ENCODE data around the gene C1QTNF8.
A peak's percentile ranks its signal among the peaks of the same experiment; 100 is the strongest.

Gene C1QTNF8

DNA sequence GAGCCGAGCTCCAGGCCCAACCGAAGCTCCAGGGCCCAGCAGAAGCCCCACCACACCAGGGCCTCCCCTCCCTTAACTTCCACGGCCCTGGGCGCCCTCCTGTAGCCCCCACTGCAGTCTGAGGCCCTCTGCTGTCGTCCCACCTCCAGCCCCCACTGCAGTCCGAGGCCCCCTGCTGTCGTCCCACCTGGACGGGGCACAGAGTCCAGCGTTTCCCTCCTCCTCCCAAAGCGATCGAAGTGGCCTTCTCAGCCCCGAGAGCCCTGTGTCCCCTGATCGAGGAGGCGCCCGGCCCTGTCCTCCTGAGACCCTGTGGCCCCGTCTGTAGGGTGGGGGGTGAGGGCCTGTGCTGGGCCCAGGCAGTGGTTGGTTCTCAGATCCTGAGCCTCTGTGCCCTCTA lies 31.1 kb upstream of the C1QTNF8 start:
- no peak for DNase-seq

DNA sequence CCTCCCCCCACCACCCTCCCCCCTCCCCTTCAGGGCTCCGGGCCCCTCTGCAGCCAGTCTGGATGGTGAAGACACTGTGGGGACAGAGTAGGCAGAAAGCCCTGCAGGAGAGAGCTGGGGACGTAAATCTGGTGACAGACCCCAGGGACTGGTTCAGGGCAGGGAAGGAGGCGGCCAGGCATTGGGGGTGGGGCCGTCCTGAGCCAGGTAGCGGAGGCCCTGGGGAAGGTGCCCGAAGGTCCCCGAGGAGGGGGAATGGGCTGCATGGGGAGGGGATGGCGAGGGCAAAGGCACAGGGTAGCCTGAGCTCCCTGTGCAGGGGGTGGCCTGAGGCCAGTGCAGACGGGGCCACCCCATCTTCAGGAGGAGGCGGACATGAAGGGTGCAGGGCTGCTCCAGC lies 30.5 kb upstream of the C1QTNF8 start:
- no peak for DNase-seq

DNA sequence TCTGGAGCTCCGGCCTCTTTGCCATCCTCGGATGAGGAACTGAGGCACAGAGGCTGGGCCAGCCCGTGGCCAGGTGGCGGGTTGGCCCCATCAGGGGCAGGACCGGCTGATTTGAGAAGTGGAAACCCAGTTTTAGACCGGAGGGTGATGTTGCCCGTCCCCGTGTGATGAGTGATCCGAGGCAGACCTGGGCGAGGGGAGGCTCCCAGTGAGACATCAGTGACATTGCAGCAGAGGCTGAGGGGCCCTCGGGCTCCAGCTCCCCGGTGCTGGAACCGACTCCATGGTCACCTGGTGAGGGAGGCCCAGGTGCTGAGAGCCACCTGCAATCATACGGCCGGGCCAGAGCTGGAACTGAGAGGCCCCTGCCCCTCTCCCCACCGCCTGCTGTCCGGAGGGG lies 30.0 kb upstream of the C1QTNF8 start:
- no peak for DNase-seq

DNA sequence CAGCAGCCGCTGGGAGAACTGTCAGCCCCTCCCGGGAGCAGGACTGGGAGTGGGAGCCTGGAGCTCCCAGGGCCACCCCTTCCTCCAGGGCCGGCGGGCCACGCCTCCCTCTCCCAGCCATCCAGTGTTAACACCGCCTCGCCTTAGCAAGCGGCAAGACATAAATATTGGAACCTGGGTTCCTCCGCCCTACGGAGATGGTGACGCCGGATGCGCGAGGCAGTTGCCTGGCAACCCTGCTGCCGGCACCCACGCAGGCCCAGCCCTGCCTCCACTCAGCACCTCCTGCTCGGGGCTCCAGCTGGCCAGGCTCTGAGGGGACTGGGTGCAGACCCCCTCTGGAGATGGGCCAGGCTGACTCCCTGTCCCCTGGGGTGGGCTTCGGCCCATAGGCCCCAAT lies 29.4 kb upstream of the C1QTNF8 start:
- no peak for DNase-seq

DNA sequence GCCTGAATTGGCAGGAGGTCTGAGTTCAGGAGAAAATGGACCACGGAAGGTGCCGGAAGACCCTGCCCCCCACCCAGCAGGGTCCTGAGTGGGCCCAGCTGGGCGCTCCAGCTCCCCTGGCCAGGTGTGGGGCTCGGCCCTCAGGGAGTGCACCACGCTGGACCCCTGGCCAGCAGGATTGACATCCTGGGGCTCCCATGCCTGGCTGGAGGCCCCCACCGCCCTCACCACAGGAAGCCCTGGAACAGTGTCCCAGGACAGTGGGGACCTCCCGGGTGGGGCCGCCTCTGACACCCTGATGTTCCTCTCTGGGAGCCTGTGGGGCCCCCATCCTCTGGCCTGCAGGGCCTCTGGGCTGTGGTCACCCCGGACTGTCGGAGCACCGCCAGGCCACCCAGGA lies 28.8 kb upstream of the C1QTNF8 start:
- DNase-seq, result no peak

DNA sequence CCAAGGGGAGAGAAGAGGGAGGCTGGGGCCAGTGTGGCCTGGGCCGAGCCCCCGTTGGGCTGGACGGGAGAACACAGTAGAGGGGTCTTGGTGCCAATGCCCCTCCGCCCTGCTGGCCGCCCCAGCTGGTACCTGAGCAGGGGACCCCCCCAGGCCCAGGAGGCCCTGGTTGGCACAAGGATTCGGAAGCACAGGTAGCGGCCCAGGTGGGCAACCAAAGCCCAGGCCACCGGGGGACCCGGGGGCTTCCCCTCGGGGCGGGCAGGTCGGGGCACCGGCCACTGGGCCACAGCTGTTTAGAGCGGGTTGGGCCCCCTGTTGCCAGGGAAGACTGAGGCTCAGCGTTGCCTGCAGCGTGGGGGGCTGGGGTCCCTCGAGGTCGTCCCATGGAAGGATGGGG lies 28.2 kb upstream of the C1QTNF8 start:
- no peak for DNase-seq

DNA sequence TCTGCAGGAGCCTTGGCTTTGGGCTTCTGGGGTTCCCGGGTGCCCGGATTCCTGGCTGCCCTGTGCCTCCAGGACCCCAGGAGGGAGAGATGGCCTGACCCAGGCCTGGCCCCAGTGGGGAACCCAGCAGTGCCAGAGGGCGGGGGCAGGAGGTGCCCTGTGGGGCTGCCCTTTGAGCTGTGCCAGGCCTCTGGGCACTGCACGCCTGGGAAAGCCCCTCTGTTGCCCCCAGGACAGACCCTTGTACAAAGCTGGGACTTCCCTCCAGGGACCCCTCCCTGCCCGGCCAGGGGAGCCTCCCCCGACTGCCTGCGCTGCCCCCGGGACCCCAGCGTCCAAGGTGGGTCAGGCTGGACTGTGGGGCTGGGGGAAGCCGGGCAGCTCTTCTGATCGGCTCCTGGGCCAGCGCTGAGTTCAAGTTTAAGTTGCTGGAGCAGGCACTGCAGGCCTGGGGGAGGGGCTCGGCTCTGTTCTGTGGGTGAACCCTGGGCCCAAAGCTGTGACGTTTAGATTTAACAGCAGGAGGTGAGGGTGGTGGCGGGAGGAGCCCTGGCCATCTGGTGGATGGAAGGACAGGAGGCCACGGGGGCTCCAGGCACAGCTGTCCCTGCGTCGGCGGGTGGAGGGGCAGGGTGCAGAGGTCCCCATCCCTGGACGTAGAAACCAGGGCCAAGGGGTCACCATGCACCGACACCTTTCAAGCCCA lies 27.6 kb upstream of the C1QTNF8 start:
- DNase-seq, result no peak

DNA sequence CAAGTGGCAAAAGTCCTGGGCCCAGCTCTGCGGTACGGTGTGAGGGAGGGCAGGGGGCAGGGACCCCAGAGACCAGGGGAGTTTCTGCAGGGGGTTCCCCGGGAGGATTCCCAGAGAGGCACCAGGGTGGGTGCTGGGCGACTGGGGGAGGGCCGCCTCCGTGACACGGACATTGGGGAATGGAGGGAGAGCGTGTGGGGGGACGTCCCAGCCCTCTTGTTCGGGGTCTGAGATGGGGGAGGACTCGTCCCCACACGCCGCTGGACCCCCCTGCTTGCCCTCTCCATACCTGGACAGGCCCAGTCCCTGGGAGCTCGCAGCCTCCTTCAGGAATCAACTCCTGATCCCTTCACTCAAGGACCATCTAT lies 26.3 kb upstream of the C1QTNF8 start:
- DNase-seq, result no peak

DNA sequence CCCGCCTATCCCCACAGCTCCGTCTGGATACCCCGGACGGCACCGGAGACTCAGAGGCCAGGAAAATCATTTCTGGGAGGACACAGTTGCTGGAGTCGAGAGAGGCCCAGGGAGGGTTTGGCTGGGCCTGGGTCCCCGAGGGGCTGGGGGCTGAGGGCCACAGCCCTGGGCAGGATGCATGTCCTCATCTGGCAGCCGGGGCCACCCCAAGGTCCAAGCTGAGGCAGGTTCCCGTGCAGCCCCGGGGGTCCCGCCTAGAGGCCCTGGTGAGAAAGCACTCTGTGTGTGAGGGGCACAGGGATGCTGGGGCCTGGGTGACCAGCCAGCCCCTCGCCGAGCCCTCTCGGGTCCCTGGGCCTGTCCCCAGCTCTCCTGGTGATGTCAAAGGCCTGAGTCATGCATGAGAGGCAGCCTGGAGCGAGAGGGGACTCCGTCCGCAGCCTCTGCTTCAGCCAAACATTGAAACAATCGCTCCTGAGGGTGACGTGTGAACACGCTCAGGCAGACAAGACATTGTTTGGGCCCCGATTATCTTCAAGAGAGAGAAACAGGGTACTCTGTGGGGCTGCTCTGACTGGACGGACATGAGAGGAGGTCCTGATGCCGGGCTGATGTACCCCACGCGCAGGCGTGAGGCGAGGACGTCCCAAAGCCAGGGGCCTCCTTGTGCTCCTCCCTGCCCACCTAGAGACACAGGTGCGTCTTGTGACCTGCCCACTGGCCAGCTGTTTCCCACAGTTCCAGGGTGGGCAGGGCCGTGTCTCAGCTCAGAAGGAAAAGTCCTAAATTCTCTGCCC lies 25.8 kb upstream of the C1QTNF8 start:
- DNase-seq, result no peak

DNA sequence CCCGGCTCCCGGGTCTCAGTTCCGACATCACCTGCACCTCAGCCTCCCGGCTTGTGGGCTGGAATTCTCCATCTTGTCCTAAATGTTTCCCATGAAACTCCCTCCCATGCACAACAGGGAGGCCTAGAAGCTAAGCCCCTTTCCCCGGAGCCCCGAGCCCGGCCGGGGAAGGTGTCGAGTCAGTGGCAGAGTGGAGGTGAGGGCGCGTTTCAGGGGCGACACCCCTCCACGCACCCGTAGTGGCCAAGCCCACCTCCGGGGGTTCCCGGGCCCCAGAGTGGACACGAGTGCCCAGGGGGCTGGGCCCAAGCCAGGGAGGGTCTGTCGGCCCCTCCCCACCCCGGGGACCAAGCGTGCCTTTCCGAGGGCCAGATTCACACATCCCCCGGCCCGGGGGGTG lies 25.0 kb upstream of the C1QTNF8 start:
- no peak for DNase-seq

DNA sequence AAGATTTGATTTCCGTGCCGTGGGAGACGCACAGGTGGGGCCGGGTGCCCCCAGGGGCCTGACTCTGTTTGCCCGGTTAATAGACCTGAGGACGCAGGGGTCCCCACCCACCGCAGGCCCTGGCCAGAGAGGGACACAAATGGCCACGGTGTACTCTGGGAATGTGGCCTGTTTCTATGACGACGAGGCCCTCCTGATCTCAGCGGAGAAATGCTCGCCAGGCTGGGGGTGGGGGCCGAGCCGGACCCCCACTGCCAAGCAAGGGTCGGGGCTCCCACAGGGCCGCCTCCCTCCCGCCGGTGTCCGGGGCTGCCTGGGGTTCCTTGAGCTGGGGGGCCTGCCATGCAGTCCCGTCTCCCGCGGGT lies 24.5 kb upstream of the C1QTNF8 start:
- no peak for DNase-seq

DNA sequence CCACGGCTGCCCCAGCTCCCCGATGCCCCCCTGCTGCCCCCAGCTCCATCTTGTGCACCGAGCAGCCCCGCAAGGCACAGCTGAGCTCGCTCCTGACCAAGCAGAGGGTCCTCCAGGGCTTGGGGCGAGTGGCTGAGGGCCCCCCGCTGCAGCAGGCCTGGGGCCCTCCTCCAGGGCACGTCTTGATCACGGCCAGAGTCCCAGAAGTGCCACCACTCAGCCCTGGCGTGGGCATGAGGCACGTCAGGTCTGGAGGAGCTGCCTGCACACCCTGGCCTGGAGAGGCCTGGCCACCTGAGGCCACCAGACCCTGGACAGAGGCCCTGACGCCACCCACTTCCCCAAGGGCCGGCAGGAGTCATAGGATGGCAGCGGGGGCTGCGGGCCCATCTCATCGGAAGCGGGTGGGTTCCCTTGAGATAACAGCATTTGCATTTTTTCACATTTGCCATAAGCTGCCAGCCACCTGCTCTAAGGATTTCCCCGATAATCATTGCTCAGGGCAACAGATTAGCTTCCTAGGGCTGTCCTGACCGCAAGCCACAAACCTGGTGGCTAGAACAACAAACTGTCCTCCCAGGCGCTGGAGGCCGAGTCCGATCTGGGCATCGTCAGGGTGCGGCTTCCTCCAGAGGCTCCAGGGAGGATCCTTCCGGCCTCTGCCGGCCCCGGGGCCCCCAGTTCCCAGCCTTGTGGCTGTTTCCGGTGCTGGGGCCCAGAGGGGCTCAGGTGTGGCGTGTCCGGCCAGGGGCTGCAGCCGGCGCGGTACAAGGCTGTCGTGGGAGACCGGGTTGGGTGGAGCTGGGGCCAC lies 23.9 kb upstream of the C1QTNF8 start:
- DNase-seq, result no peak

DNA sequence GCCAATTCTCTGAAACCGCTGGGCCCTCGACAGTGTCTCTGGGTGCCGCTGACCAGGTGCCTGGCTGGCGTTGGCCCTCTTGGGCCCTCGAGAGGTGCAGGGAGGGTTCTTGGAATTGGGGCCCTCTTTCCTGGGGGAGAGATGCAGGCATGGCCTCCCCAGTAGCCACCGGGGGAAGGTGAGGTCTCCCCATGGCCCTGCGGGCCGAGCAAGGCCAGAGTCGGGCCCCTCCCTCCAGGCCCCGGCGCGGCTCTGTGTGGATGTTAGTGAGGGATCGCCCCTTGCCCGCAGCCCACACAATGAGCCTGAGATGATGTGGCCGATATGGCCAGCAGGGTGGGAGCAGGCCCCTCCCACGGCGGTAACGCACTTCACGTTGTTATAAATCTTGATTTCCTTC lies 23.1 kb upstream of the C1QTNF8 start:
- no peak for DNase-seq

DNA sequence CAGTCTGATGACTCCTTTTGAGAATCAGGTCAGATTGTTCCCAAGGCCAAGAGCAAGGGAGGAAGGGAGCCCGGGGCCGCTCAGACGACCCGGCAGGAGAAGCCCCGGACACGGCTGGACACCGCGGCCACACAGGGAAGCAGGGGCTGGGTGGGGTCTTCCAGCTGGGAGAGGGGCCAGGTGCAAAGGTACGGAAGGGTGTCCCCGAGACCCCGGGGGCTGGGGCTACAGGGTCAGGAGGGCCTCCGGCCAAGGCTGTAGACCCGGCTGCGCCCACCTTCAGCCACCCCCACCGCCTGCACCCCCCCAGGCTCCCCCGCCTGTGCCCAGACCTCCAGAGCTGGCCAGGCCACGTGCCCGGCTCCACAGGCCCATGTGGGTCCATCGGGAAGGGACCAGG lies 21.9 kb upstream of the C1QTNF8 start:
- DNase-seq, result no peak

DNA sequence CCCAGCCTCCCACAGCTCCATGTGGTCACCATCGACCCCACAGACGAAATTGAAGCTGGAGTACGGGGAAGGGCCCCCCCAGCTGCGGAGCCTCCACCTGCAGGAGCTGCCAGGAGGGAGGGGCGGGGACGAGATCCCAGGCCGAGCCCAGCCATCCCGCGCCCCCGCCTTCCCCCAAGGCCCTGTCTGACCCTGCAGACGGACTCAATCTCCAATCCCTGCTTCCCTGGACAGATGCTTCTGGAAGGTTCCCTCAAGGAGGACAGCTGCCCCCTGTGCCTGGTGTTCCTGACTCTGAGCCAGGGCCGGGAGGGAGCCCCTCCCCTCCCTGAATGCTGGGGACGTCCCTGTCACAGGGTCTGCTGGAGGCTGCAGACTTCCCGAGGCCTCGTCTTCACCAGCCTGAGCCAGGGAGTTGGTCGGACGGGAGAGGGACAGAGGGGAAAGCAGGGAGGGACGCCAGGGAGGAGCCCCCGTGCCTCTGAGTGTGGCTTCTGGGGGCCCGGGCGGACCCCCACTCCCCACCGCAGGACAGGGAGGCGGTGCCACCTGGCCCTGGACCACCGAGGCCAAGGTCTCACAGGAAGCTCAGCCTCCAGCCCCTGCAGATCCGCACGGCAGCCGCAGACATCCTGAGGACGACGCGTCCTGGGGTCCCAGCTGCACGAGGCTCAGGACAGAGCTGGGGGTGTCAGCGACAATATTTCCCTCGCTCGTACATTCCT lies 21.3 kb upstream of the C1QTNF8 start:
- no peak for DNase-seq

DNA sequence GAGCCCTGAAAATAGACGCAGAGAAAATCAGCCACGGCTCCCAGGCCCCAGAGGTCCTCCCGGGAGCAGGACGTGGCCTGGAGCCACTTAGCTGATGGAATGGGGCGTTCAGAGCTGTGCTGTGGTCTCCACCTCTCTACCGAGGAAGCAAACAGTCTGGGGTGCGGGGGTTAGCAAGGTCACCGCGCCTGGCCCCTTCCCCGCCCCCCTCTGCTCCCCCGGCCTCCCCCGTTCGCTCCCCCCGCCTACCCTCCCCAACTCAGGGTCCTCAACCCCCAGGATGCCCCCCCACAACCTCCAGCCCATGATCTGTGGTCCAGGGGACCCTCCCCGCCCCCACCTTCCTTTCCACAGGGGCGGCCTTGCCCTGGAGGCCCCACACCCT lies 20.6 kb upstream of the C1QTNF8 start:
- no peak for DNase-seq

DNA sequence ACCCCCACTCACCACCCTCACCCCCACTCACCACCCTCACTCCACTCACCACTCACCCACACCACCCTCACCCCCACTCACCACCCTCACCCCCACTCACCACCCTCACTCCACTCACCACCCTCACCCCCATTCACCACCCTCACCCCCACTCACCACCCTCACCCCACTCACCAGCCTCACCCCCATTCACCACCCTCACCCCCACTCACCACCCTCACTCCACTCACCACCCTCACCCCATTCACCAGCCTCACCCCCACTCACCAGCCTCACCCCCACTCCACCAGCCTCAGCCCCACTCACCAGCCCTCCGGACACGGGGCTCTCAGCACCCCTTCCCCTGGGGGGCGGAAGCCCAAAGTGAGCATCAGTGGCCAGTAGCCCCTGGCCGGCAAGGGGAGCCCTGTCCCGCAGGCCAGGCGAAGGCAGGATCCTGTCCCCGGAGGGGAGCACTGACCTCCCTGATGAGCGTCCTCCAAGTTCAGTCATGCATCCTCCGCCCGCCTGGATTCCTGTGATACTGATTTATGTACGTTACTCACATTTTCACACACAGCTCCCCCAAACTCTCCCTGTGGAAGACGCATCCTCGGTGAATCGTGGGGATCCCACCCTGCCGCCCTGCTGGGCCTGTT lies 18.0 kb upstream of the C1QTNF8 start:
- DNase-seq, result no peak

DNA sequence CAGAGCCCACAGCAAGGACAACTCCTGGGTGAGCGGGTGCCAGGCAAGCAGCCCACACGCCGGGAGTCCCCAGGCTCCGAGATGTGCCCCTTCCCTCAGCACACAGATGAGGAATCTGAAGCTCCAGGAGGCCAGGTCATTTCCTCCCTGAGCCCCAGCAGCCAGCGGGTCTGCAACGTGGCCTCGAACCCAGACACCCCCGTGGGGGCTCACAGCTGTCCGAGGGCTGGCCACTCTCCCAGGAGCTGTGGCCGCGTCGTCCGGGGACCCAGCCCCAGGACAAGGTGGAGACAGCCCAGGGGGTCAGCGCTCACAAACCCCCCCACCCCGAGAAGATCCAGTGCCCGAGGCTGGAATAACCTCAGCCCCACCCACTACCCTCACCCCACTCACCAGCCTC lies 17.4 kb upstream of the C1QTNF8 start:
- DNase-seq, result no peak

DNA sequence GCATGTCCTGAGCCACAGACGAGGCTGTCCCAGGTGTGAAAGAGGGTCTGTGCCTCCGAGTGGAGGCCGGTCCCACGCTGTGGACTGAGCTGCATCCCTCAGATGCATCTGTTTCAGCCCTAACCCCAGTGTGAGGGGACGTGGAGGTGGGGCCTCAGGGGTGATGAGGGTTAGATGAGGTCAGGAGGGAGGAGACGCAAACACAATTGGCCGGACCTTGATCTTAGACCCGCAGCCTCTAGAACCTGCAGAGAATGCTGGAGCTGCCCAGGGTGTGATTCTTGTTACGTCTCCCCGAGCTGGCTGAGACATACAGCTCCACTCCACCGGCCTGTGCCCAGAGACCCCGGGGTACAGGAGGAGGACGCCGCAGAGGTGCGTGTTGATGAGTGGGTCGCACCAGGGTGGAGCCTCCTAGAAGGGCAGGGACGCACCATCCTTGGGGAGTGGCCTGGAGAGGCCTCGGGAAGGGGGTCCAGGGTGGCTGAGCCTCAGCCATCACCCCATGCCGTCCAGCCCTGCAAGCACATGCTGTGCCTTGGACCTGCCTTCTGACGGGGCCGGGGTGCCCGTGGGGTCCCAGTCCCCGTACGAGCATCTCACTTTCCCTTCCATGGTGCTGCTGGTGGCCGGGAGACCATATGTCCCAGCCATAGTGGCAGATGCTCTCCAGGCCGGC lies 16.6 kb upstream of the C1QTNF8 start:
- DNase-seq, result no peak

DNA sequence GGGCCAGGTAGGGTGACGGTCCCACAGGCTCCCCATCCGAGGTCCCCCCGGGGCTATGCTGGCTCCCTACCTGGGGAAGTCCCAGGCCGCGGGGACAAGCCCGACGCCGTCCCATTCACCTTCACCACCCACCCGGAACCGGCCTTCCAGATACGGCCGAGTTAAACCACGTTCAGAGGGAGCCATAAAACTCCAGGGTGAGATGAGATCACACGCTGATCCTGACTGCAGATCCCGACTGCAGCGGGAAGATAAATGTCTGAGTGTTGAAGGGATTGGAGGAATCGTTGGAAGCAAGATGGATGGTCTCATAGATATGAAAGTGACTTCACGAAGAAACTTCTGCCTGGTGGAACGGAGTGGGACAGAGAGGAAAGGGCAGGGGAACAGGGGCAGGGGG lies 13.6 kb upstream of the C1QTNF8 start:
- DNase-seq, result no peak

DNA sequence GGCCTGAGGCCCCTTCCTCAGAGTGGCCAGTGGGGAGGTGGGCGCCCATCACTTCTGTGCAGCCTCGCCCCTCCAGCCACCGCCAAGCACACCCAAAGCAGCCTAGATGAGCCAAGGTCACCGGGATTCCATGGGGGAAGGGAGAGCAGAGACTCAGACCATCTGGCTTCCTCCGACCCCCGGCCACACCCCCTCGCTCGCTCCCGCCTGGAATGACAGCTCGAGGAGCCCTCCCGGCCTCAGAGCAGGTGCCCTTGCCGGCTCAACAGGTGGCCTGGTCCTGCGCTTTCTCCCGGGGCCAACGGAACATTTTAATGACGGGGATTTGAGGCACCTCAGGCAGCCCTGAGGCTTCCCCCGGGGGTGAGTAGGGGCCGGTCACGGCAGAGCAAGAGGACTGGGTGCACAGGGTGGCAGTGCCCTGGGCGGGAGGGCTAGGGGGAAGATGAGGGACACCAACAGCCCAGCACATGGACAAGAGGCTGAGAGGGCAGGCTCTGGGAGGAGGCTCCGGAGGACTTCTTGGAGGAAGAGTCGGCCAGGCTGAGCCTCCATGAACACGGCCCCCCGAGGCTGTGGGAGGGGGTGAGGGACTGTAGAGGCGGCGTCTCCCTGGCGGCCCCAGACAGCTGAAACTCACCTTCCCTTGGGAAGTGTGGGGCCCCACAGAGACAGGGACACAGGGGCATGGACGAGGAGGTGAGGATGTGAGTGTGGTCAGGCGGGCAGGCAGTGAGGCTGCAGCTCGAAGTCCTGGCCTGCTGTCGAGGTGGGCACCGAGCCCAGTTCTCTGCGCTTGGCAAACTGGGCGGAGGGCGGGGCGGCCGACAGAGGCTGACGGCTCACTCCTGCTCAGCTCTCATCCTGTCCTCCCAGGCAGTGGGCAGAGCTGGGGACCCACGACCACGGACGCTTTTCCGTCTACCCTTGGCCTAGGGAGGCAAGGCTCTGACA lies 12.5 kb upstream of the C1QTNF8 start:
- DNase-seq, result peak; percentile 73

Data from right forelimb (tissue), 1 donor.